Gastroesophageal sphincter (tissue), 4 donors: Measurements from ENCODE around the gene C1GALT1. TPM values are rescaled to one million over a fixed set of nuclear protein-coding genes. Genes with fewer than 3 reads are reported as not detected.

ENCODE experiments used
- ATAC-seq: fragments of 150-250 bp; one replicate; pipeline ENCODE4 v1.9.1; 2016; ENCODE audit warnings: mild to moderate bottlenecking, moderate library complexity
- H3K27ac ChIP-seq, 4 donors: fragments of 200-600 bp; sonication (generic) in 3 of 4; 1 replicate in 3 of 4; 2 replicates in 1 of 4; pipeline ENCODE4 v1.5.1; 2016 to 2019
- H3K27me3 ChIP-seq: fragments of 200-600 bp; sonication (generic); one replicate; pipeline ENCODE4 v1.5.1; 2019
- H3K36me3 ChIP-seq, 2 donors: fragments of 200-600 bp; sonication (generic); one replicate each; pipeline ENCODE4 v1.5.1; 2019; ENCODE audit warnings: control low read depth in 1 of 2
- H3K4me1 ChIP-seq, 3 donors: fragments of 200-600 bp; sonication (generic); 1 replicate in 2 of 3; 2 replicates in 1 of 3; pipeline ENCODE4 v1.5.1; 2016 to 2019; ENCODE audit warnings: control low read depth in 2 of 3
- H3K4me3 ChIP-seq, 2 donors: fragments of 200-600 bp; sonication (generic); one replicate each; pipeline ENCODE4 v1.5.1; 2019; ENCODE audit warnings: mild to moderate bottlenecking in 1 of 2, moderate library complexity in 1 of 2
- H3K9me3 ChIP-seq, 3 donors: fragments of 200-600 bp; sonication (generic); one replicate each; pipeline ENCODE4 v1.5.1; 2017 to 2019; ENCODE audit warnings: control low read depth in 2 of 3
- CTCF ChIP-seq, 4 experiments: fragments of 200-600 bp in 2 of 4; fragments of 450-650 bp in 2 of 4; sonication (generic) in 1 of 4; IDR thresholded peaks; one replicate each; pipeline ENCODE4 v1.5.1; 2017 to 2019; ENCODE audit warnings: antibody characterized with exemption in 4 of 4, mild to moderate bottlenecking in 2 of 4, moderate library complexity in 2 of 4
- EP300 ChIP-seq: sonication (generic); formaldehyde crosslinking; IDR thresholded peaks from one replicate; pipeline ENCODE4 v1.6.1; 2017; ENCODE audit warnings: antibody characterized with exemption, mild to moderate bottlenecking
- POLR2A ChIP-seq, 2 donors: fragments of 450-650 bp; IDR thresholded peaks; one replicate each; pipeline ENCODE4 v1.6.1; 2017; ENCODE audit warnings: antibody characterized with exemption in 2 of 2, mild to moderate bottlenecking in 2 of 2, moderate library complexity in 1 of 2
- POLR2AphosphoS5 ChIP-seq: sonication (generic); formaldehyde crosslinking; IDR thresholded peaks from one replicate; pipeline ENCODE4 v1.6.1; 2017; ENCODE audit warnings: antibody characterized with exemption
- WGBS, 2 donors: methylation state at CpG; one replicate each; pipeline ENCODE4 v1.1.5; 2018; ENCODE audit warnings: low coverage in 1 of 2; 5-methylcytosine and 5-hydroxymethylcytosine counted together
- total RNA-seq, 4 donors: library from RNA; depleted of rRNA; stranded (reverse); fragments of >200 nt; gene quantifications; one replicate each; pipeline ENCODE4 v1.1.0, GENCODE V29; 2016

The C1GALT1 gene
- total RNA-seq, 4 donors from 2014 or later, result 11.7 to 34.6 (median 12.7) TPM

- 54 to 79% methylated on average over 5 of the region's 5 CpGs for WGBS, 2 donors
- ATAC-seq, result no peak
- Histone ChIP-seq H3K9me3 (peaks cover 0 to 10% (median 0%) of the 10 kb centered on the region in 3 donors), H3K27ac (no peak overlapping the region), H3K4me1 (no peaks in the 10 kb centered on the region), H3K4me3 (no peak overlapping the region), H3K36me3 (no peaks in the 10 kb centered on the region), H3K27me3 (no peaks in the 10 kb centered on the region)
- TF ChIP-seq POLR2AphosphoS5, result no peak
- no peak for TF ChIP-seq EP300
- TF ChIP-seq POLR2A (IDR thresholded peaks at IDR 0.05), result no peak
- no peak for TF ChIP-seq CTCF (IDR thresholded peaks at IDR 0.05)
Measured at GRCh38 chr7:7290429-7291122, 108.2 kb downstream of the C1GALT1 start.

- Histone ChIP-seq H3K36me3 (no peaks in the 10 kb centered on the region), H3K4me3 (no peak overlapping the region), H3K4me1 (no peaks in the 10 kb centered on the region), H3K27me3 (no peaks in the 10 kb centered on the region), H3K9me3 (no peaks in the 10 kb centered on the region), H3K27ac (no peak overlapping the region)
- ATAC-seq, result no peak
- WGBS, 2 donors, result 46 to 78% methylated on average over 4 of the region's 4 CpGs
- TF ChIP-seq POLR2AphosphoS5 (no peak), POLR2A (IDR thresholded peaks at IDR 0.05) (no peak), EP300 (no peak), CTCF (IDR thresholded peaks at IDR 0.05) (no peak)
Measured at GRCh38 chr7:7292085-7292484, 109.7 kb downstream of the C1GALT1 start.

GRCh38 chr7:7292608-7293007, 110.3 kb downstream of the C1GALT1 start:
- 66 to 100% methylated on average over 4 to 5 of the region's 5 CpGs for whole genome bisulfite sequencing, 2 donors
- TF ChIP-seq POLR2A (IDR thresholded peaks at IDR 0.05) (no peak), CTCF (IDR thresholded peaks at IDR 0.05) (no peak), EP300 (no peak), POLR2AphosphoS5 (no peak)
- no peaks in the 10 kb centered on the region for H3K36me3 ChIP-seq
- H3K4me3 ChIP-seq, result no peak overlapping the region
- no peaks in the 10 kb centered on the region for H3K4me1 ChIP-seq
- H3K9me3 ChIP-seq, result no peaks in the 10 kb centered on the region
- no peak overlapping the region for H3K27ac ChIP-seq
- ATAC-seq, result no peak
- H3K27me3 ChIP-seq, result no peaks in the 10 kb centered on the region

GRCh38 chr7:7293092-7293491, 110.7 kb downstream of the C1GALT1 start:
- no peaks in the 10 kb centered on the region for H3K9me3 ChIP-seq
- H3K4me1 ChIP-seq, result no peaks in the 10 kb centered on the region
- H3K27ac ChIP-seq, result no peak overlapping the region
- WGBS, 2 donors, result 80 to 100% methylated on average over 1 of the region's 2 CpGs
- no peaks in the 10 kb centered on the region for H3K27me3 ChIP-seq
- ATAC-seq, result no peak
- no peak overlapping the region for H3K4me3 ChIP-seq
- no peaks in the 10 kb centered on the region for H3K36me3 ChIP-seq
- TF ChIP-seq POLR2AphosphoS5 (no peak), CTCF (IDR thresholded peaks at IDR 0.05) (no peak), EP300 (no peak), POLR2A (IDR thresholded peaks at IDR 0.05) (no peak)

GRCh38 chr7:7294911-7295310, 112.6 kb downstream of the C1GALT1 start:
- no peak for ATAC-seq
- H3K27me3 ChIP-seq, result no peaks in the 10 kb centered on the region
- 62 to 85% methylated on average over 4 of the region's 4 CpGs for WGBS, 2 donors

More at GRCh38 chr7:7294911-7295310, 112.6 kb downstream of the C1GALT1 start:
- H3K4me3 ChIP-seq, result no peak overlapping the region
- no peaks in the 10 kb centered on the region for H3K36me3 ChIP-seq
- TF ChIP-seq POLR2A (IDR thresholded peaks at IDR 0.05), result no peak
- TF ChIP-seq CTCF (IDR thresholded peaks at IDR 0.05), result no peak
- H3K9me3 ChIP-seq, result peaks cover 0 to 7% (median 0%) of the 10 kb centered on the region in 3 donors
- H3K4me1 ChIP-seq, result no peaks in the 10 kb centered on the region
- H3K27ac ChIP-seq, result no peak overlapping the region
